Fibroblast of peridontal ligament (primary cell): ENCODE results near the gene ZCCHC2.

ENCODE experiments used
- DNase-seq: peaks from one replicate; pipeline ENCODE4 v3.0.0-alpha.2; 2010; ENCODE audit errors: extremely low read depth

The ZCCHC2 gene

GRCh38 chr18:62607708-62608428 lies 85.0 kb downstream of the ZCCHC2 start:
- DNase-seq = no peak

GRCh38 chr18:62609764-62610163 lies 86.9 kb downstream of the ZCCHC2 start:
- DNase-seq = no peak

- DNase-seq = no peak
These were observed 87.5 kb downstream of the ZCCHC2 start for GRCh38 chr18:62610351-62610700.

DNA sequence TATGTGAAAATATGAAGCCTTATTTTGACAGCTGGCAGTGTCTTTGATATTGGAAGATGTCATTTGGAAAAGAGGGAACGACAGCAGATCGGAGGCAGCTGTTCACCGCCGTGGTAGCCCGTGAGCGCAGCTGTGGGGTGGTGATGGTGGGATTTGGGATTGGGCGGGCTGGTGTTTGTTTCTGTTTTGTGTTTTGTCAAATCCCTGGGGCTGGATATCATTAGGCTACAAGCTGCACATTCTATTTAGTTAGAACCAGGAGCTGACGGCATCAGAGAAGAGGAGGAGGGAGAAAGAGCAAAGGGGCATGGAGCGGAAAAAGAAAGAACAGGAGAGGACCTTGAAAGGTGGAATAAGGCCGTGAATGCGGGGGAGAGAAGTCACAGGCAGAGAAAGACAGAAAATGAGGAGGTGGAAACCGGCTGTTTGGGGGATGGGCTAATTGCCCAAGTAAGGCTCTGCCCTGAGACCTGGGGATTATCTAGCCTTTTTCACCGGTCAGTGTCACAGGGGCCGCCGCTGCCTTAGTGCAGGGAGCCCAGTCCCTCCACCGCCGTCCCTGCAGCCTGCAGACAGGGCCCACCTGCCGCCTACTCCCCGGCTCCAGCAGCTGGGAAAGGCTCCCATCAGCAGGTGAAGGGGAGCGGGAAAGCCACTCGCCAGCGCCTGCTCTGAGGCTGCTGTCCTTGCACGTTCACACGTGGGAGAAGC lies 88.0 kb downstream of the ZCCHC2 start:
- no peak for DNase-seq

GRCh38 chr18:62611453-62612288 lies 88.8 kb downstream of the ZCCHC2 start:
- no peak for DNase-seq

GRCh38 chr18:62612289-62612645 lies 89.4 kb downstream of the ZCCHC2 start:
- no peak for DNase-seq

DNA sequence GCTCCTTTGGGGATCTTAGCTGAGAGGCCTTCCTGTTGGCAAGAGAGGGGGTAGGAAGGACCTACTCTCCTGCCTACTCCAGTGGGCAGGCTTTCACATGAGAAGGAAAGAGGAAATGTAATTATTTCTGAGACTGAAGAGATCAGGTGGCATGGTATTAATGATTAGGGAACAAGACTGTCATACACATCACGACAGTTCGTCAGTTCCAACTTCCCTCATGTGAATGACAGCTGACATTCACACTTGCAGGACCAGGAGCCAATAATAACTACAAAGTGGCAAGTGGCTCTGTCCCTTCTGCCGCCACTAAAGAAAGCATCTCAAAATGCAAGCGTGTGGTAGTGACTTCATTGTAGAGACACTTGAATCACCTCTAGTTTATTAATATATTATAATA lies 90.0 kb downstream of the ZCCHC2 start:
- DNase-seq = no peak

DNA sequence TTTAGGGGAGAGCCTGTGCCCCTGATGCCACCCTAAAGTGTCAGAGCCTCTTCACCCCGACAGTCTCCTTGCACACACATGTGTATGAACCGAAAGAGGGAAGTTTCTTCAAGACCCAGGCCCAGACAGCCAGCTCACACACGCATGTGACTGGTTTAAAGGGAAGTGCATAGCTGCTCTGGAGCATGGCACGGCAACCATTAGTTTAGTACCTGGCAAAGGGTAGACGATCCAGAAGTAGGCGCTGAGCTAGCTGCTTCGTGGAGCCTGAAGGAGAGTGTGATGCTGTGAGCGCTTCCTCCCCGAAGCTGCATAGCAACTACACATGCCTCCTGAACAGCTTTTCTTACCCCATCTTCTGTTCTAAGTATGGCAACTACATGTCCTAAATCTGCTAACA lies 91.7 kb downstream of the ZCCHC2 start:
- DNase-seq = no peak

- peak; percentile 54 for DNase-seq
These were observed 93.5 kb downstream of the ZCCHC2 start for GRCh38 chr18:62616331-62616805.

- no peak for DNase-seq
These were observed 95.2 kb downstream of the ZCCHC2 start for GRCh38 chr18:62617793-62618591.

GRCh38 chr18:62618735-62619134 lies 95.9 kb downstream of the ZCCHC2 start:
- DNase-seq = no peak

- no peak for DNase-seq
These were observed 98.7 kb downstream of the ZCCHC2 start for GRCh38 chr18:62621546-62621945.

- no peak for DNase-seq
These were observed 102.2 kb downstream of the ZCCHC2 start for GRCh38 chr18:62625019-62625418.
